GM10248 (cell line): ENCODE results near the gene FGR.
"Not testable (repeated sequence)": the region's sequence is repeated elsewhere in the genome, so short reads cannot be mapped to it uniquely, and the experiment has no call there.

ENCODE experiments used
- CTCF ChIA-PET: fragments of 300-600 bp; sonication (Branson Sonifier 250); formaldehyde crosslinking; extraction: SDS; loops from one replicate; lab custom pipeline; 2021; ENCODE audit warnings: antibody characterized with exemption; lab: Yijun Ruan, JAX
- POLR2A ChIA-PET: fragments of 350-650 bp; sonication (Branson Sonifier 250); formaldehyde crosslinking; extraction: SDS; loops from one replicate; lab custom pipeline; 2020; ENCODE audit warnings: antibody characterized with exemption; lab: Yijun Ruan, JAX
- DNase-seq: peaks from one replicate; pipeline ENCODE4 v3.0.0; 2012; ENCODE audit errors: extremely low spot score
- CTCF ChIP-seq: IDR thresholded peaks from 2 replicates; pipeline ENCODE4 v1.5.1; 2012; ENCODE audit warnings: mild to moderate bottlenecking, low read depth; ENCODE audit errors: extremely low read depth, missing control alignments, control extremely low read depth

Gene FGR

GRCh38 chr1:27634985-27635367, at the start of gene FGR:
Gene FGR, minus strand, starts transcription at chr1:27635185. Its CDS starts 11,269 bp downstream, at chr1:27623916.
- POLR2A ChIA-PET = no interaction called here
- CTCF ChIA-PET = interaction anchor here (1.6 kb wide), 2 partner anchors 13 to 28 kb away, joined by 3 to 7 read pairs; no protein-coding TSS in a partner anchor

GRCh38 chr1:27684176-27684575, 49.2 kb upstream of the FGR start:
- ChIA-PET POLR2A (no interaction called here), CTCF (interaction anchor here (1.9 to 8.5 kb wide), 2 partner anchors 9 to 15 kb away, joined by 5 to 55 read pairs; no protein-coding TSS in a partner anchor)
- no peak for DNase-seq
- TF ChIP-seq CTCF = no peak

More at GRCh38 chr1:27634985-27635367, at the start of gene FGR:
- DNase-seq = no peak
- no peak for TF ChIP-seq CTCF

- ChIA-PET CTCF (interaction anchor here (1.4 to 8.5 kb wide), 3 partner anchors 11 to 13 kb away, joined by 4 to 55 read pairs (median 5); partner anchors contain the start of gene IFI6), POLR2A (no interaction called here)
- no peak for DNase-seq
- no peak for TF ChIP-seq CTCF
Measured at GRCh38 chr1:27682351-27682944, 47.5 kb upstream of the FGR start.

- CTCF ChIA-PET = interaction anchor here (1.4 to 8.5 kb wide), 2 partner anchors 10 to 12 kb away, joined by 4 to 55 read pairs; partner anchors contain the start of gene IFI6
- DNase-seq, POLR2A ChIA-PET: not testable (repeated sequence)
Measured at GRCh38 chr1:27681580-27681979, 46.6 kb upstream of the FGR start.

- CTCF ChIA-PET = interaction anchor here (1.5 to 2.6 kb wide), 2 partner anchors 10 to 380 kb away, joined by 3 to 18 read pairs; no protein-coding TSS in a partner anchor
- POLR2A ChIA-PET, DNase-seq: not testable (repeated sequence)
Measured at GRCh38 chr1:27680225-27680791, 45.3 kb upstream of the FGR start.

GRCh38 chr1:27678747-27679146, 43.8 kb upstream of the FGR start:
- CTCF ChIA-PET = interaction anchor here (1.7 to 2.6 kb wide), 2 partner anchors 9 to 18 kb away, joined by 4 to 18 read pairs; no protein-coding TSS in a partner anchor
- no peak for TF ChIP-seq CTCF

GRCh38 chr1:27676410-27676809, 41.4 kb upstream of the FGR start:
- TF ChIP-seq CTCF = no peak
- no peak for DNase-seq
- ChIA-PET POLR2A (interaction anchor here (0.6 kb wide), 1 partner anchor 811 kb away, joined by 3 read pairs; no protein-coding TSS in a partner anchor), CTCF (interaction anchor here (0.9 to 1.1 kb wide), 3 partner anchors 12 to 43 kb away, joined by 3 read pairs; no protein-coding TSS in a partner anchor)

More at GRCh38 chr1:27678747-27679146, 43.8 kb upstream of the FGR start:
- POLR2A ChIA-PET = interaction anchor here (0.6 kb wide), 1 partner anchor 47 kb away, joined by 3 read pairs; the partner anchor contains the start of gene FAM76A
- DNase-seq = no peak
